Activated naive CD8-positive, alpha-beta T cell treated with anti-CD3 and anti-CD28 coated beads for 36 hours (primary cell): ENCODE results near the gene SURF1. TPM values are rescaled to one million over a fixed set of nuclear protein-coding genes. Genes with fewer than 3 reads are reported as not detected.
"Not testable (repeated sequence)": the region's sequence is repeated elsewhere in the genome, so short reads cannot be mapped to it uniquely, and the experiment has no call there.

ENCODE experiments used
- DNase-seq: peaks from one replicate; pipeline ENCODE4 v3.0.0; 2021
- H3K27ac Mint-ChIP-seq: one replicate; pipeline ENCODE4 v1.8.0; 2022; ENCODE audit warnings: mild to moderate bottlenecking, moderate library complexity, mixed read lengths
- H3K27me3 Mint-ChIP-seq: one replicate; pipeline ENCODE4 v1.8.0; 2022; ENCODE audit warnings: mild to moderate bottlenecking, mixed read lengths
- H3K36me3 Mint-ChIP-seq: one replicate; pipeline ENCODE4 v1.8.0; 2021; ENCODE audit warnings: mild to moderate bottlenecking, mixed read lengths
- H3K4me1 Mint-ChIP-seq: one replicate; pipeline ENCODE4 v1.8.0; 2021; ENCODE audit warnings: mixed read lengths
- H3K4me3 Mint-ChIP-seq: one replicate; pipeline ENCODE4 v1.8.0; 2022; ENCODE audit warnings: mild to moderate bottlenecking, moderate library complexity, mixed read lengths
- H3K9me3 Mint-ChIP-seq: one replicate; pipeline ENCODE4 v1.8.0; 2022; ENCODE audit warnings: mixed read lengths
- total RNA-seq, 2 experiments: library from RNA; stranded (reverse); gene quantifications; one replicate each; pipeline ENCODE4 v1.2.3, GENCODE V29; 2021

SURF1 gene
- total RNA-seq, 2 experiments from 2014 or later: 25.4 to 26.6 TPM

GRCh38 chr9:133390713-133391112, 34.4 kb upstream of the SURF1 start:
- Mint-ChIP-seq H3K27me3 (no peaks in the 10 kb centered on the region), H3K36me3 (no peaks in the 10 kb centered on the region), H3K4me3 (no peak overlapping the region), H3K4me1 (no peaks in the 10 kb centered on the region), H3K27ac (no peak overlapping the region), H3K9me3 (no peaks in the 10 kb centered on the region)
- DNase-seq: no peak

GRCh38 chr9:133389562-133389961, 33.3 kb upstream of the SURF1 start:
- Mint-ChIP-seq H3K4me3 (no peak overlapping the region), H3K36me3 (no peaks in the 10 kb centered on the region), H3K9me3 (no peaks in the 10 kb centered on the region), H3K4me1 (no peaks in the 10 kb centered on the region), H3K27ac (no peak overlapping the region), H3K27me3 (no peaks in the 10 kb centered on the region)
- no peak for DNase-seq

- Mint-ChIP-seq H3K9me3 (no peaks in the 10 kb centered on the region), H3K36me3 (no peaks in the 10 kb centered on the region), H3K27ac (no peak overlapping the region), H3K4me3 (no peak overlapping the region), H3K27me3 (no peaks in the 10 kb centered on the region), H3K4me1 (no peaks in the 10 kb centered on the region)
- no peak for DNase-seq
These were observed 32.8 kb upstream of the SURF1 start for GRCh38 chr9:133389025-133389557.

- no peaks in the 10 kb centered on the region for H3K36me3 Mint-ChIP-seq
- H3K4me1 Mint-ChIP-seq: no peaks in the 10 kb centered on the region
- no peak overlapping the region for H3K4me3 Mint-ChIP-seq
- H3K27me3 Mint-ChIP-seq: no peaks in the 10 kb centered on the region
- DNase-seq: no peak
- no peak overlapping the region for H3K27ac Mint-ChIP-seq
- H3K9me3 Mint-ChIP-seq: no peaks in the 10 kb centered on the region
These were observed 31.4 kb upstream of the SURF1 start for GRCh38 chr9:133387680-133388079.

- no peaks in the 10 kb centered on the region for H3K36me3 Mint-ChIP-seq
- DNase-seq: no peak
- no peaks in the 10 kb centered on the region for H3K27me3 Mint-ChIP-seq
- H3K27ac Mint-ChIP-seq: no peak overlapping the region
- H3K4me3 Mint-ChIP-seq: no peak overlapping the region
- H3K9me3 Mint-ChIP-seq: no peaks in the 10 kb centered on the region
- H3K4me1 Mint-ChIP-seq: no peaks in the 10 kb centered on the region
These were observed 30.1 kb upstream of the SURF1 start for GRCh38 chr9:133386338-133386737.

GRCh38 chr9:133385452-133385851, 29.2 kb upstream of the SURF1 start:
- no peak for DNase-seq
- H3K36me3 Mint-ChIP-seq: no peaks in the 10 kb centered on the region
- no peaks in the 10 kb centered on the region for H3K4me1 Mint-ChIP-seq
- no peaks in the 10 kb centered on the region for H3K9me3 Mint-ChIP-seq
- H3K4me3 Mint-ChIP-seq: no peak overlapping the region
- H3K27ac Mint-ChIP-seq: no peak overlapping the region
- no peaks in the 10 kb centered on the region for H3K27me3 Mint-ChIP-seq

GRCh38 chr9:133384736-133385321, 28.5 kb upstream of the SURF1 start:
- H3K27me3 Mint-ChIP-seq: no peaks in the 10 kb centered on the region
- no peaks in the 10 kb centered on the region for H3K4me1 Mint-ChIP-seq
- no peaks in the 10 kb centered on the region for H3K36me3 Mint-ChIP-seq
- no peaks in the 10 kb centered on the region for H3K9me3 Mint-ChIP-seq
- DNase-seq: no peak
- no peak overlapping the region for H3K4me3 Mint-ChIP-seq
- no peak overlapping the region for H3K27ac Mint-ChIP-seq

GRCh38 chr9:133383438-133383837, 27.2 kb upstream of the SURF1 start:
- H3K4me3 Mint-ChIP-seq: no peak overlapping the region
- DNase-seq: no peak
- no peaks in the 10 kb centered on the region for H3K9me3 Mint-ChIP-seq
- no peaks in the 10 kb centered on the region for H3K4me1 Mint-ChIP-seq
- H3K27ac Mint-ChIP-seq: no peak overlapping the region
- H3K27me3 Mint-ChIP-seq: no peaks in the 10 kb centered on the region
- H3K36me3 Mint-ChIP-seq: no peaks in the 10 kb centered on the region

GRCh38 chr9:133382507-133383141, 26.3 kb upstream of the SURF1 start:
- Mint-ChIP-seq H3K4me1 (no peaks in the 10 kb centered on the region), H3K4me3 (no peak overlapping the region), H3K9me3 (no peaks in the 10 kb centered on the region), H3K27me3 (no peaks in the 10 kb centered on the region), H3K27ac (no peak overlapping the region), H3K36me3 (no peaks in the 10 kb centered on the region)
- no peak for DNase-seq

- Mint-ChIP-seq H3K4me1 (no peaks in the 10 kb centered on the region), H3K9me3 (no peaks in the 10 kb centered on the region), H3K27me3 (peaks cover 3% of the 10 kb centered on the region), H3K36me3 (no peaks in the 10 kb centered on the region), H3K27ac (no peak overlapping the region), H3K4me3 (no peak overlapping the region)
- no peak for DNase-seq
These were observed 24.4 kb upstream of the SURF1 start for GRCh38 chr9:133380734-133381133.

- peaks cover 6% of the 10 kb centered on the region for H3K36me3 Mint-ChIP-seq
- H3K4me3 Mint-ChIP-seq: no peak overlapping the region
- H3K4me1 Mint-ChIP-seq: peaks cover 2% of the 10 kb centered on the region
- H3K9me3 Mint-ChIP-seq: no peaks in the 10 kb centered on the region
- H3K27me3 Mint-ChIP-seq: peaks cover 3% of the 10 kb centered on the region
- no peak overlapping the region for H3K27ac Mint-ChIP-seq
- no peak for DNase-seq
These were observed 23.1 kb upstream of the SURF1 start for GRCh38 chr9:133379153-133380086.

- peaks cover 3% of the 10 kb centered on the region for H3K27me3 Mint-ChIP-seq
These were observed 22.2 kb upstream of the SURF1 start for GRCh38 chr9:133378408-133378962.

GRCh38 chr9:133377721-133378216, 21.5 kb upstream of the SURF1 start:
- H3K27ac Mint-ChIP-seq: no peak overlapping the region
- H3K9me3 Mint-ChIP-seq: no peaks in the 10 kb centered on the region
- peaks cover 11% of the 10 kb centered on the region for H3K4me1 Mint-ChIP-seq
- peaks cover 3% of the 10 kb centered on the region for H3K27me3 Mint-ChIP-seq
- no peak overlapping the region for H3K4me3 Mint-ChIP-seq
- DNase-seq: no peak
- peaks cover 17% of the 10 kb centered on the region for H3K36me3 Mint-ChIP-seq

More at GRCh38 chr9:133378408-133378962, 22.2 kb upstream of the SURF1 start:
- no peaks in the 10 kb centered on the region for H3K9me3 Mint-ChIP-seq
- H3K4me1 Mint-ChIP-seq: peaks cover 6% of the 10 kb centered on the region
- H3K4me3 Mint-ChIP-seq: no peak overlapping the region
- no peak overlapping the region for H3K27ac Mint-ChIP-seq
- no peak for DNase-seq
- H3K36me3 Mint-ChIP-seq: peaks cover 11% of the 10 kb centered on the region

- H3K9me3 Mint-ChIP-seq, DNase-seq, H3K27ac Mint-ChIP-seq, H3K27me3 Mint-ChIP-seq: not testable (repeated sequence)
- peaks cover 22% of the 10 kb centered on the region for H3K36me3 Mint-ChIP-seq
- peaks cover 16% of the 10 kb centered on the region for H3K4me1 Mint-ChIP-seq
- peak overlapping the region; percentile 57 for H3K4me3 Mint-ChIP-seq
These were observed 21.0 kb upstream of the SURF1 start for GRCh38 chr9:133377280-133377679.
